Glomerular visceral epithelial cell (primary cell): Measurements from ENCODE around the gene SLC12A9.
A peak's percentile ranks its signal among the peaks of the same experiment; 100 is the strongest.
"Not testable (repeated sequence)": the region's sequence is repeated elsewhere in the genome, so short reads cannot be mapped to it uniquely, and the experiment has no call there.

ENCODE experiments used
- DNase-seq: peaks from one replicate; pipeline ENCODE4 v3.0.0-alpha.2; 2016; ENCODE audit errors: extremely low spot score

The SLC12A9 gene

GRCh38 chr7:100825215-100825671, 27.3 kb upstream of the SLC12A9 start:
- no peak for DNase-seq

- peak; percentile 49 for DNase-seq
Measured at GRCh38 chr7:100825751-100826513, 26.6 kb upstream of the SLC12A9 start.

- no peak for DNase-seq
Measured at GRCh38 chr7:100826514-100827329, 25.8 kb upstream of the SLC12A9 start.

- DNase-seq: peak; percentile 88
Measured at GRCh38 chr7:100827330-100828226, 24.9 kb upstream of the SLC12A9 start, which contains the start of gene EPHB4. Gene EPHB4 (minus strand): TSS chr7:100827523. CDS start chr7:100827030, 493 bp downstream.

GRCh38 chr7:100829150-100829716, 23.3 kb upstream of the SLC12A9 start:
- DNase-seq: no peak

- DNase-seq: no peak
Measured at GRCh38 chr7:100830396-100830795, 22.1 kb upstream of the SLC12A9 start.

GRCh38 chr7:100832281-100832633, 20.3 kb upstream of the SLC12A9 start:
- DNase-seq: no peak

- DNase-seq: peak; percentile 30
Measured at GRCh38 chr7:100835903-100836811, 16.4 kb upstream of the SLC12A9 start.

- DNase-seq: no peak
Measured at GRCh38 chr7:100836812-100837098, 15.8 kb upstream of the SLC12A9 start.

- DNase-seq: peak; percentile 82
Measured at GRCh38 chr7:100837099-100837836, 15.2 kb upstream of the SLC12A9 start.

GRCh38 chr7:100839361-100839760, 13.2 kb upstream of the SLC12A9 start:
- no peak for DNase-seq

GRCh38 chr7:100840470-100841100, 11.9 kb upstream of the SLC12A9 start:
- no peak for DNase-seq

GRCh38 chr7:100847360-100847759, 5.2 kb upstream of the SLC12A9 start:
- DNase-seq: no peak

- no peak for DNase-seq
Measured at GRCh38 chr7:100854146-100854895, 1.8 kb downstream of the SLC12A9 start.

- DNase-seq: not testable (repeated sequence)
Measured at GRCh38 chr7:100854899-100855298, 2.4 kb downstream of the SLC12A9 start.

- no peak for DNase-seq
Measured at GRCh38 chr7:100855515-100855914, 3.0 kb downstream of the SLC12A9 start.

GRCh38 chr7:100856871-100857282, 4.4 kb downstream of the SLC12A9 start:
- no peak for DNase-seq

GRCh38 chr7:100859856-100860255, 7.3 kb downstream of the SLC12A9 start:
- DNase-seq: no peak
